Measurements from ENCODE around the gene TMEM163.

The TMEM163 gene

GRCh38 chr2:134457765-134458472 lies 260.9 kb downstream of the TMEM163 start:
- TF ChIP-seq CTCF (IDR thresholded peaks at IDR 0.05; ENCODE audit: low read depth, low read length, missing control alignments) = no peak
- no peak overlapping the region for H3K27ac ChIP-seq
- no peak for DNase-seq
- no peaks in the 10 kb centered on the region for H3K27me3 ChIP-seq (replicated peaks)
- no peak overlapping the region for H3K4me3 ChIP-seq (ENCODE audit: low read depth, low read length)
- H3K36me3 ChIP-seq (replicated peaks) = no peaks in the 10 kb centered on the region
- in situ Hi-C loops (cut with HindIII; ENCODE audit: low pct_ligation_motif_present, low sequenced_read_pairs) = no loop called here

GRCh38 chr2:134457353-134457752 lies 261.4 kb downstream of the TMEM163 start:
- H3K27me3 ChIP-seq (replicated peaks) = no peaks in the 10 kb centered on the region
- no peak overlapping the region for H3K4me3 ChIP-seq (ENCODE audit: low read depth, low read length)
- no peak overlapping the region for H3K27ac ChIP-seq
- H3K36me3 ChIP-seq (replicated peaks) = no peaks in the 10 kb centered on the region
- DNase-seq = no peak
- in situ Hi-C loops (cut with HindIII; ENCODE audit: low pct_ligation_motif_present, low sequenced_read_pairs) = no loop called here
- no peak for TF ChIP-seq CTCF (IDR thresholded peaks at IDR 0.05; ENCODE audit: low read depth, low read length, missing control alignments)

- no peak for TF ChIP-seq CTCF (IDR thresholded peaks at IDR 0.05; ENCODE audit: low read depth, low read length, missing control alignments)
- in situ Hi-C loops (cut with HindIII; ENCODE audit: low pct_ligation_motif_present, low sequenced_read_pairs) = no loop called here
- DNase-seq = no peak
- no peak overlapping the region for H3K27ac ChIP-seq
- no peak overlapping the region for H3K4me3 ChIP-seq (ENCODE audit: low read depth, low read length)
- no peaks in the 10 kb centered on the region for H3K27me3 ChIP-seq (replicated peaks)
- H3K36me3 ChIP-seq (replicated peaks) = no peaks in the 10 kb centered on the region
These were observed 263.4 kb downstream of the TMEM163 start for GRCh38 chr2:134455426-134455825.

GRCh38 chr2:134454931-134455330 lies 263.9 kb downstream of the TMEM163 start:
- H3K4me3 ChIP-seq (ENCODE audit: low read depth, low read length) = no peak overlapping the region
- in situ Hi-C loops (cut with HindIII; ENCODE audit: low pct_ligation_motif_present, low sequenced_read_pairs) = no loop called here
- DNase-seq = no peak
- no peak for TF ChIP-seq CTCF (IDR thresholded peaks at IDR 0.05; ENCODE audit: low read depth, low read length, missing control alignments)
- H3K27me3 ChIP-seq (replicated peaks) = no peaks in the 10 kb centered on the region
- H3K36me3 ChIP-seq (replicated peaks) = no peaks in the 10 kb centered on the region
- no peak overlapping the region for H3K27ac ChIP-seq

- no peak overlapping the region for H3K27ac ChIP-seq
- in situ Hi-C loops (cut with HindIII; ENCODE audit: low pct_ligation_motif_present, low sequenced_read_pairs) = no loop called here
- H3K4me3 ChIP-seq (ENCODE audit: low read depth, low read length) = no peak overlapping the region
- no peak for DNase-seq
- no peak for TF ChIP-seq CTCF (IDR thresholded peaks at IDR 0.05; ENCODE audit: low read depth, low read length, missing control alignments)
- H3K27me3 ChIP-seq (replicated peaks) = no peaks in the 10 kb centered on the region
- H3K36me3 ChIP-seq (replicated peaks) = no peaks in the 10 kb centered on the region
These were observed 264.4 kb downstream of the TMEM163 start for GRCh38 chr2:134454426-134454825.

- Histone ChIP-seq H3K4me3 (ENCODE audit: low read depth, low read length) (no peak overlapping the region), H3K27me3 (replicated peaks) (no peaks in the 10 kb centered on the region), H3K27ac (no peak overlapping the region), H3K36me3 (replicated peaks) (no peaks in the 10 kb centered on the region)
- in situ Hi-C loops (cut with HindIII; ENCODE audit: low pct_ligation_motif_present, low sequenced_read_pairs) = no loop called here
- TF ChIP-seq CTCF (IDR thresholded peaks at IDR 0.05; ENCODE audit: low read depth, low read length, missing control alignments) = no peak
- DNase-seq = no peak
These were observed 264.8 kb downstream of the TMEM163 start for GRCh38 chr2:134453973-134454372.

Measured in brain microvascular endothelial cell (primary cell).